SK-N-SH (cell line): ENCODE measurements around the gene NSUN7. TPM values are rescaled to one million over a fixed set of nuclear protein-coding genes. Genes with fewer than 3 reads are reported as not detected.

Experiments
- CTCF ChIA-PET: fragments of 300-600, 350-600 bp; formaldehyde crosslinking; extraction: SDS; loops from one replicate; lab custom pipeline; 2021; lab: Yijun Ruan, JAX
- POLR2A ChIA-PET: fragments of 350-600 bp; sonication (Branson Sonifier 250); formaldehyde crosslinking; extraction: SDS; loops from one replicate; lab custom pipeline; 2020; ENCODE audit warnings: antibody characterized with exemption, inconsistent platforms; lab: Yijun Ruan, JAX
- DNase-seq: peaks from one replicate; pipeline ENCODE4 v3.0.0; 2012
- H2AFZ ChIP-seq: fragments of 200-600 bp; sonication (generic); 2 replicates; pipeline ENCODE4 v1.8.1; 2016; ENCODE audit warnings: antibody characterized with exemption, mild to moderate bottlenecking, low read depth
- H3F3A ChIP-seq: fragments of 200-600 bp; sonication (generic); replicated peaks from 2 replicates; pipeline ENCODE3; 2016; ENCODE audit warnings: antibody characterized with exemption, mild to moderate bottlenecking; ENCODE audit not compliant: insufficient read depth
- H3K27ac ChIP-seq, 2 experiments: fragments of 200-500 bp in 1 of 2; fragments of 200-600 bp in 1 of 2; sonication (Bioruptor generic) in 1 of 2; sonication (generic), shearing (Covaris generic) in 1 of 2; 2 replicates each; pipeline versions ENCODE4 v1.5.1 to v1.6.1; 2014 to 2016; ENCODE audit warnings: low read depth in 2 of 2, inconsistent platforms in 1 of 2, low read length in 1 of 2, mild to moderate bottlenecking in 1 of 2, mixed read lengths in 1 of 2
- H3K27me3 ChIP-seq: fragments of 200-600 bp; sonication (generic), shearing (Covaris generic); 2 replicates; pipeline ENCODE4 v1.6.1; 2016; ENCODE audit warnings: mixed run types; ENCODE audit not compliant: insufficient read depth
- H3K36me3 ChIP-seq, 2 experiments: fragments of 200-500 bp in 1 of 2; fragments of 200-600 bp in 1 of 2; sonication (Bioruptor generic) in 1 of 2; sonication (generic) in 1 of 2; replicated peaks in 1 of 2; 2 replicates each; pipeline versions ENCODE3 to v1.5.1; 2014 to 2016; ENCODE audit warnings: low read length in 1 of 2, mild to moderate bottlenecking in 1 of 2; ENCODE audit not compliant: insufficient read depth in 2 of 2, control insufficient read depth in 1 of 2
- H3K4me1 ChIP-seq, 2 experiments: fragments of 200-500 bp in 1 of 2; fragments of 200-600 bp in 1 of 2; sonication (Bioruptor generic) in 1 of 2; sonication (generic), shearing (Covaris generic) in 1 of 2; 2 replicates each; pipeline versions ENCODE4 v1.5.1 to v1.6.1; 2014 to 2016; ENCODE audit warnings: low read depth in 1 of 2, low read length in 1 of 2, mixed run types in 1 of 2; ENCODE audit not compliant: insufficient read depth in 2 of 2, control insufficient read depth in 1 of 2
- H3K4me2 ChIP-seq: fragments of 200-600 bp; sonication (generic), shearing (Covaris generic); 2 replicates; pipeline ENCODE4 v1.6.1; 2017; ENCODE audit warnings: mixed run types
- H3K4me3 ChIP-seq, 2 experiments: fragments of 200-500 bp in 1 of 2; fragments of 200-600 bp in 1 of 2; sonication (Bioruptor generic) in 1 of 2; sonication (generic), shearing (Covaris generic) in 1 of 2; 2 replicates each; pipeline versions ENCODE4 v1.5.1 to v1.8.1; 2014 to 2016; ENCODE audit warnings: low read depth in 2 of 2, inconsistent platforms in 1 of 2, low read length in 1 of 2, mild to moderate bottlenecking in 1 of 2, mixed read lengths in 1 of 2, moderate library complexity in 1 of 2
- H3K79me2 ChIP-seq: fragments of 200-600 bp; sonication (generic); 2 replicates; pipeline ENCODE4 v1.8.1; 2017; ENCODE audit warnings: mild to moderate bottlenecking; ENCODE audit not compliant: insufficient read depth
- H3K9ac ChIP-seq: fragments of 200-600 bp; sonication (generic); 2 replicates; pipeline ENCODE4 v1.6.1; 2017; ENCODE audit warnings: mixed run types
- H3K9me2 ChIP-seq: fragments of 200-600 bp; sonication (generic); 2 replicates; pipeline ENCODE4 v1.6.1; 2017; ENCODE audit warnings: mixed run types
- H3K9me3 ChIP-seq: fragments of 200-600 bp; sonication (generic); 2 replicates; pipeline ENCODE4 v1.6.1; 2017; ENCODE audit warnings: mixed run types, mild to moderate bottlenecking, moderate library complexity
- H4K20me1 ChIP-seq: fragments of 200-600 bp; sonication (generic); 2 replicates; pipeline ENCODE4 v1.6.1; 2017; ENCODE audit warnings: mild to moderate bottlenecking, mixed run types; ENCODE audit not compliant: insufficient read depth
- CHD2 ChIP-seq: fragments of 150-350 bp; IDR thresholded peaks from 2 replicates; pipeline ENCODE4 v1.6.1; 2018; ENCODE audit warnings: low read length; ENCODE audit not compliant: partially characterized antibody
- CTCF ChIP-seq: fragments of 200-600 bp; sonication (generic); IDR thresholded peaks from 2 replicates; pipeline ENCODE4 v1.6.1; 2017; ENCODE audit warnings: antibody characterized with exemption, mild to moderate bottlenecking, moderate library complexity
- EP300 ChIP-seq, 2 experiments: IDR thresholded peaks; 2 replicates each; pipeline versions ENCODE4 v1.4.0 to v1.6.1; 2012; ENCODE audit warnings: borderline replicate concordance in 1 of 2, low read depth in 1 of 2, low read length in 1 of 2
- EZH2phosphoT487 ChIP-seq: fragments of 200-600 bp; sonication (generic); IDR thresholded peaks from 2 replicates; pipeline ENCODE4 v1.6.1; 2017; ENCODE audit warnings: low read depth, mixed run types, mild to moderate bottlenecking, antibody characterized with exemption, moderate library complexity, borderline replicate concordance
- FOXM1 ChIP-seq: IDR thresholded peaks from 2 replicates; pipeline ENCODE4 v1.4.0; 2012; ENCODE audit warnings: low read depth, mild to moderate bottlenecking
- GABPA ChIP-seq: IDR thresholded peaks from 2 replicates; pipeline ENCODE4 v1.4.0; 2012; ENCODE audit warnings: low read depth, mild to moderate bottlenecking
- IRF3 ChIP-seq: fragments of 150-350 bp; IDR thresholded peaks from 2 replicates; pipeline ENCODE4 v1.6.1; 2016; ENCODE audit warnings: mild to moderate bottlenecking, low read depth, low read length
- MAX ChIP-seq: IDR thresholded peaks from 2 replicates; pipeline ENCODE4 v1.4.0; 2012; ENCODE audit warnings: low read depth
- RAD21 ChIP-seq: IDR thresholded peaks from 2 replicates; pipeline ENCODE4 v1.6.1; 2012; ENCODE audit warnings: mild to moderate bottlenecking, low read length
- RFX5 ChIP-seq: IDR thresholded peaks from 2 replicates; pipeline ENCODE4 v1.6.1; 2012; ENCODE audit warnings: mild to moderate bottlenecking, improper control_type of control experiment, low read length
- TAF1 ChIP-seq: IDR thresholded peaks from 2 replicates; pipeline ENCODE4 v1.6.1; 2012; ENCODE audit warnings: low read depth, mild to moderate bottlenecking, low read length, moderate library complexity, borderline replicate concordance
- USF2 ChIP-seq: fragments of 150-350 bp; IDR thresholded peaks from 2 replicates; pipeline ENCODE4 v1.6.1; 2017; ENCODE audit warnings: antibody characterized with exemption, low read length, low read depth, borderline replicate concordance
- YY1 ChIP-seq: IDR thresholded peaks from 2 replicates; pipeline ENCODE4 v1.4.0; 2012; ENCODE audit warnings: low read depth, mild to moderate bottlenecking
- WGBS: methylation state at CpG from one replicate; pipeline ENCODE4 v1.1.6; 2017; ENCODE audit warnings: low lambda C conversion rate; 5-methylcytosine and 5-hydroxymethylcytosine counted together
- polyA plus RNA-seq, 3 experiments: library from polyadenylated mRNA; depleted of rRNA; stranded (reverse); fragments of >200 nt; gene quantifications; 2 replicates each; pipeline ENCODE4 v1.2.3, GENCODE V29; 2012

The NSUN7 gene
- polyA plus RNA-seq, 1 of the 3 experiments (the other 2 are of a cell fraction), result 0.28 TPM

GRCh38 chr4:40842318-40842717, 92.6 kb downstream of the NSUN7 start:
- WGBS, result 94% methylated on average over 13 of the region's 13 CpGs
- CTCF ChIA-PET, result interaction anchor here (1.3 to 10.6 kb wide), 5 partner anchors 12 to 786 kb away, joined by 3 to 88 read pairs (median 22); no protein-coding TSS in a partner anchor
- POLR2A ChIA-PET, result no interaction called here

More at GRCh38 chr4:40842318-40842717, 92.6 kb downstream of the NSUN7 start:
- no peak for DNase-seq
- Histone ChIP-seq H4K20me1 (no peaks in the 10 kb centered on the region), H3K9me3 (no peaks in the 10 kb centered on the region), H2AFZ (no peak overlapping the region), H3F3A (peaks cover 6% of the 10 kb centered on the region), H3K36me3 (peaks cover 6 to 10% of the 10 kb centered on the region in 2 experiments), H3K4me3 (no peak overlapping the region), H3K79me2 (peaks cover 16% of the 10 kb centered on the region), H3K4me2 (no peak overlapping the region), H3K27me3 (no peaks in the 10 kb centered on the region), H3K9me2 (no peaks in the 10 kb centered on the region), H3K4me1 (peaks cover 0 to 22% of the 10 kb centered on the region in 2 experiments; a peak in 1 of 4 replicates), H3K9ac (no peak overlapping the region), H3K27ac (no peak overlapping the region)
- no peak for TF ChIP-seq TAF1
- no peak for TF ChIP-seq USF2
- no peak for TF ChIP-seq YY1
- no peak for TF ChIP-seq IRF3
- TF ChIP-seq MAX, result no peak
- TF ChIP-seq FOXM1, result no peak
- TF ChIP-seq RAD21, result no peak
- TF ChIP-seq CHD2, result no peak
- TF ChIP-seq RFX5, result no peak
- no peak for TF ChIP-seq EP300 (IDR thresholded peaks at IDR 0.05; ENCODE audit: borderline replicate concordance in 1 of 2, low read depth in 1 of 2, low read length in 1 of 2)
- no peak for TF ChIP-seq EZH2phosphoT487
- TF ChIP-seq GABPA, result no peak
- TF ChIP-seq CTCF, result no peak
